ENCODE measurements around the gene TRIM67. TPM values are rescaled to one million over a fixed set of nuclear protein-coding genes. Genes with fewer than 3 reads are reported as not detected.

TRIM67 gene
- polyA plus RNA-seq, 1 donor from 2014 or later: 8.0 TPM

DNA sequence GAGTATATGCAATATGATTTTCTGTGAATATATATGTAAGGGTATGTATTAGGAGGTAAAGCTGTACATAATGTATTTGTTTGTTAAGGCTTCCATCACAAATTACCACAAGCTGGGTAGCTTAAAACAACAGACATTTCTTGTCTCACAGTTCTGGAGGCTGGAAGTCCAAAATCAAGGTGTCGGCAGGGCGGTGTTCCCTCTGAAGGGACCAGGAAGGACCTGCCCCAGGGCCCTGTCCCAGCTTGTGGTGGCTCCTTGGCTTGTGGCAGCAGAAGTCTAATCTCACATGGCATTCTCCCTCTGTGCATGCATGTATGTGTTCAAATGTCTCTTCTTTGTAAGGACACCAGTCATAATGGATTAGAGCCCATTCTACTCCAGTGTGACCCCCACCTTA is 17.1 kb downstream of the TRIM67 start:
- Histone ChIP-seq H3K36me3 (ENCODE audit: insufficient read depth, low read length) (no peaks in the 10 kb centered on the region), H3K4me2 (ENCODE audit: low read length) (no peak overlapping the region), H3K9me2 (ENCODE audit: insufficient read depth, low read length) (no peaks in the 10 kb centered on the region), H3K9me3 (ENCODE audit: low read length) (no peaks in the 10 kb centered on the region), H3K27ac (ENCODE audit: low read length) (no peak overlapping the region), H3K27me3 (ENCODE audit: insufficient read depth, low read depth, low read length) (no peaks in the 10 kb centered on the region), H3K9ac (ENCODE audit: low read length) (no peak overlapping the region), H3F3A (ENCODE audit: insufficient read depth, low read length, poor library complexity, severe bottlenecking) (no peaks in the 10 kb centered on the region), H4K20me1 (ENCODE audit: insufficient read depth) (no peaks in the 10 kb centered on the region), H3K79me2 (replicated peaks; ENCODE audit: insufficient read depth, low read length) (no peaks in the 10 kb centered on the region), H2AFZ (ENCODE audit: low read depth, low read length) (no peak overlapping the region), H3K4me3 (ENCODE audit: low read length) (no peak overlapping the region)
- TF ChIP-seq, protein P1, sequence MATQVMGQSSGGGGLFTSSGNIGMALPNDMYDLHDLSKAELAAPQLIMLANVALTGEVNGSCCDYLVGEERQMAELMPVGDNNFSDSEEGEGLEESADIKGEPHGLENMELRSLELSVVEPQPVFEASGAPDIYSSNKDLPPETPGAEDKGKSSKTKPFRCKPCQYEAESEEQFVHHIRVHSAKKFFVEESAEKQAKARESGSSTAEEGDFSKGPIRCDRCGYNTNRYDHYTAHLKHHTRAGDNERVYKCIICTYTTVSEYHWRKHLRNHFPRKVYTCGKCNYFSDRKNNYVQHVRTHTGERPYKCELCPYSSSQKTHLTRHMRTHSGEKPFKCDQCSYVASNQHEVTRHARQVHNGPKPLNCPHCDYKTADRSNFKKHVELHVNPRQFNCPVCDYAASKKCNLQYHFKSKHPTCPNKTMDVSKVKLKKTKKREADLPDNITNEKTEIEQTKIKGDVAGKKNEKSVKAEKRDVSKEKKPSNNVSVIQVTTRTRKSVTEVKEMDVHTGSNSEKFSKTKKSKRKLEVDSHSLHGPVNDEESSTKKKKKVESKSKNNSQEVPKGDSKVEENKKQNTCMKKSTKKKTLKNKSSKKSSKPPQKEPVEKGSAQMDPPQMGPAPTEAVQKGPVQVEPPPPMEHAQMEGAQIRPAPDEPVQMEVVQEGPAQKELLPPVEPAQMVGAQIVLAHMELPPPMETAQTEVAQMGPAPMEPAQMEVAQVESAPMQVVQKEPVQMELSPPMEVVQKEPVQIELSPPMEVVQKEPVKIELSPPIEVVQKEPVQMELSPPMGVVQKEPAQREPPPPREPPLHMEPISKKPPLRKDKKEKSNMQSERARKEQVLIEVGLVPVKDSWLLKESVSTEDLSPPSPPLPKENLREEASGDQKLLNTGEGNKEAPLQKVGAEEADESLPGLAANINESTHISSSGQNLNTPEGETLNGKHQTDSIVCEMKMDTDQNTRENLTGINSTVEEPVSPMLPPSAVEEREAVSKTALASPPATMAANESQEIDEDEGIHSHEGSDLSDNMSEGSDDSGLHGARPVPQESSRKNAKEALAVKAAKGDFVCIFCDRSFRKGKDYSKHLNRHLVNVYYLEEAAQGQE (IDR thresholded peaks at IDR 0.05; ENCODE audit: borderline replicate concordance): no peak
- TF ChIP-seq, protein P2, sequence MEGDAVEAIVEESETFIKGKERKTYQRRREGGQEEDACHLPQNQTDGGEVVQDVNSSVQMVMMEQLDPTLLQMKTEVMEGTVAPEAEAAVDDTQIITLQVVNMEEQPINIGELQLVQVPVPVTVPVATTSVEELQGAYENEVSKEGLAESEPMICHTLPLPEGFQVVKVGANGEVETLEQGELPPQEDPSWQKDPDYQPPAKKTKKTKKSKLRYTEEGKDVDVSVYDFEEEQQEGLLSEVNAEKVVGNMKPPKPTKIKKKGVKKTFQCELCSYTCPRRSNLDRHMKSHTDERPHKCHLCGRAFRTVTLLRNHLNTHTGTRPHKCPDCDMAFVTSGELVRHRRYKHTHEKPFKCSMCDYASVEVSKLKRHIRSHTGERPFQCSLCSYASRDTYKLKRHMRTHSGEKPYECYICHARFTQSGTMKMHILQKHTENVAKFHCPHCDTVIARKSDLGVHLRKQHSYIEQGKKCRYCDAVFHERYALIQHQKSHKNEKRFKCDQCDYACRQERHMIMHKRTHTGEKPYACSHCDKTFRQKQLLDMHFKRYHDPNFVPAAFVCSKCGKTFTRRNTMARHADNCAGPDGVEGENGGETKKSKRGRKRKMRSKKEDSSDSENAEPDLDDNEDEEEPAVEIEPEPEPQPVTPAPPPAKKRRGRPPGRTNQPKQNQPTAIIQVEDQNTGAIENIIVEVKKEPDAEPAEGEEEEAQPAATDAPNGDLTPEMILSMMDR (IDR thresholded peaks at IDR 0.05; ENCODE audit: poor library complexity, severe bottlenecking): no peak
- TF ChIP-seq POLR2AphosphoS5 (IDR thresholded peaks at IDR 0.05) (no peak), TAF1 (IDR thresholded peaks at IDR 0.05; ENCODE audit: low read depth) (no peak), SMC3 (conservative IDR thresholded peaks at IDR 0.05; ENCODE audit: poor library complexity) (no peak), EP300 (conservative IDR thresholded peaks at IDR 0.05; ENCODE audit: poor library complexity, severe bottlenecking) (no peak), RAD21 (conservative IDR thresholded peaks at IDR 0.05) (no peak), EZH2 (IDR thresholded peaks at IDR 0.05; ENCODE audit: borderline replicate concordance, insufficient read depth, low read length, poor library complexity, severe bottlenecking) (no peak), MXI1 (conservative IDR thresholded peaks at IDR 0.05; ENCODE audit: poor library complexity, severe bottlenecking) (no peak)

DNA sequence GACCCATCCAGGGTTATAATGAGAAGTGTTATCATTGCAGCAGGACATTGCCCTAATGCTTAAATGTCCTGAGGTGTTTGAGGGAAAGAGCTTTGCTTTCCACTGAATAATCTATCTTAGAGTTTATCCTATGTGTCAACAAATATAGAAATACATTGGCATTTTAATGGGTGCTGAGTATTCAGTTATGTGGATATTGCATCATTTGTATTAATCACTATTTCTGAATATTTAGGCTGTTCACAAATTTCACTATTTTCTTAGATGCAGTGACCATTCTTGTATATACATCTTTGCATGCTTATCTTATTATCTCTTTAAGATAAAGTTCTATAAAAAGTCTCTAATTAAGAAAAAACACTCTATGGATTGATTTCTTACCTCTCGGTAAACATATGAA is 18.2 kb downstream of the TRIM67 start:
- no peaks in the 10 kb centered on the region for H3K9me2 ChIP-seq (ENCODE audit: insufficient read depth, low read length)
- no peaks in the 10 kb centered on the region for H3K9me3 ChIP-seq (ENCODE audit: low read length)
- H3K79me2 ChIP-seq (replicated peaks; ENCODE audit: insufficient read depth, low read length): no peaks in the 10 kb centered on the region
- no peak overlapping the region for H3K4me2 ChIP-seq (ENCODE audit: low read length)
- H3K36me3 ChIP-seq (ENCODE audit: insufficient read depth, low read length): no peaks in the 10 kb centered on the region
- no peaks in the 10 kb centered on the region for H3K27me3 ChIP-seq (ENCODE audit: insufficient read depth, low read depth, low read length)
- H3K4me3 ChIP-seq (ENCODE audit: low read length): no peak overlapping the region
- H3K9ac ChIP-seq (ENCODE audit: low read length): no peak overlapping the region
- H3F3A ChIP-seq (ENCODE audit: insufficient read depth, low read length, poor library complexity, severe bottlenecking): no peaks in the 10 kb centered on the region
- no peak overlapping the region for H2AFZ ChIP-seq (ENCODE audit: low read depth, low read length)
- TF ChIP-seq EP300 (conservative IDR thresholded peaks at IDR 0.05; ENCODE audit: poor library complexity, severe bottlenecking) (no peak), SMC3 (conservative IDR thresholded peaks at IDR 0.05; ENCODE audit: poor library complexity) (no peak), MXI1 (conservative IDR thresholded peaks at IDR 0.05; ENCODE audit: poor library complexity, severe bottlenecking) (no peak), TAF1 (IDR thresholded peaks at IDR 0.05; ENCODE audit: low read depth) (no peak), EZH2 (IDR thresholded peaks at IDR 0.05; ENCODE audit: borderline replicate concordance, insufficient read depth, low read length, poor library complexity, severe bottlenecking) (no peak), POLR2AphosphoS5 (IDR thresholded peaks at IDR 0.05) (no peak), RAD21 (conservative IDR thresholded peaks at IDR 0.05) (no peak)
- TF ChIP-seq, protein P2 (IDR thresholded peaks at IDR 0.05; ENCODE audit: poor library complexity, severe bottlenecking): no peak
- TF ChIP-seq, protein P1 (IDR thresholded peaks at IDR 0.05; ENCODE audit: borderline replicate concordance): no peak
- no peaks in the 10 kb centered on the region for H4K20me1 ChIP-seq (ENCODE audit: insufficient read depth)
- H3K27ac ChIP-seq (ENCODE audit: low read length): no peak overlapping the region

All from neural cell (in vitro differentiated cells).